Smooth muscle cell (in vitro differentiated cells): ENCODE data around the gene MYO16. TPM values are rescaled to one million over a fixed set of nuclear protein-coding genes. Genes with fewer than 3 reads are reported as not detected.

Experiments used
- DNase-seq: peaks from one replicate; lab custom pipeline; 2025; ENCODE audit not compliant: unreplicated experiment; lab: John Stamatoyannopoulos, UW
- H2AFZ ChIP-seq: fragments of 200-600 bp; sonication (generic); 2 replicates; pipeline ENCODE4 v1.6.0; 2016; ENCODE audit warnings: antibody characterized with exemption, low read depth, mild to moderate bottlenecking
- H3F3A ChIP-seq: fragments of 200-600 bp; sonication (generic); 2 replicates; pipeline ENCODE4 v1.6.0; 2017; ENCODE audit warnings: antibody characterized with exemption, low read depth
- H3K27ac ChIP-seq: fragments of 200-600 bp; sonication (generic); 2 replicates; pipeline ENCODE4 v1.5.1; 2016; ENCODE audit warnings: low read depth, mild to moderate bottlenecking
- H3K27me3 ChIP-seq: fragments of 200-600 bp; sonication (generic); 2 replicates; pipeline ENCODE4 v1.6.1; 2016; ENCODE audit warnings: low read depth, mild to moderate bottlenecking
- H3K36me3 ChIP-seq: fragments of 200-600 bp; sonication (generic); 2 replicates; pipeline ENCODE4 v1.5.1; 2016; ENCODE audit warnings: low read depth
- H3K4me1 ChIP-seq: fragments of 200-600 bp; sonication (generic); 2 replicates; pipeline ENCODE4 v1.5.1; 2016; ENCODE audit warnings: low read depth
- H3K4me2 ChIP-seq: fragments of 200-600 bp; sonication (generic); 2 replicates; pipeline ENCODE4 v1.6.0; 2016; ENCODE audit warnings: mild to moderate bottlenecking
- H3K4me3 ChIP-seq: fragments of 200-600 bp; sonication (generic); 2 replicates; pipeline ENCODE4 v1.5.1; 2016; ENCODE audit warnings: mild to moderate bottlenecking
- H3K79me2 ChIP-seq: fragments of 200-600 bp; sonication (generic); 2 replicates; pipeline ENCODE4 v1.6.0; 2016; ENCODE audit warnings: low read depth, mild to moderate bottlenecking
- H3K9ac ChIP-seq: fragments of 200-600 bp; sonication (generic); 2 replicates; pipeline ENCODE4 v1.6.0; 2016; ENCODE audit warnings: low read depth
- H3K9me3 ChIP-seq: fragments of 200-600 bp; sonication (generic); replicated peaks from 2 replicates; pipeline ENCODE4 v1.5.1; 2016; ENCODE audit warnings: low read depth
- H4K20me1 ChIP-seq: fragments of 200-600 bp; sonication (generic); 2 replicates; pipeline ENCODE4 v1.6.0; 2016; ENCODE audit warnings: low read depth
- CTCF ChIP-seq: fragments of 200-600 bp; sonication (generic); IDR thresholded peaks from 2 replicates; pipeline ENCODE4 v1.5.1; 2017; ENCODE audit warnings: borderline replicate concordance, mild to moderate bottlenecking, antibody characterized with exemption; ENCODE audit not compliant: insufficient read depth, poor library complexity, severe bottlenecking
- WGBS: methylation state at CpG from one replicate; pipeline ENCODE4 v1.1.7; 2016; ENCODE audit warnings: low lambda C conversion rate; 5-methylcytosine and 5-hydroxymethylcytosine counted together
- polyA plus RNA-seq: library from polyadenylated mRNA; unstranded; fragments of >200 nt; fragmentation: Nextera tagmentation; extraction: Ambion mirVana; gene quantifications from 2 replicates; pipeline ENCODE4 v1.2.1, GENCODE V29; 2016
- total RNA-seq: library from RNA; depleted of rRNA; stranded (reverse); fragments of >200 nt; gene quantifications from 2 replicates; pipeline ENCODE4 v1.2.3, GENCODE V29; 2014

The MYO16 gene
- total and polyA plus RNA-seq, 2 experiments from 2014 or later = not detected

GRCh38 chr13:108786456-108787200, 157.2 kb downstream of the MYO16 start:
- Histone ChIP-seq H3K9ac (no peak overlapping the region), H3K4me2 (no peak overlapping the region), H2AFZ (no peak overlapping the region), H3K4me3 (no peak overlapping the region), H4K20me1 (no peaks in the 10 kb centered on the region), H3K27me3 (no peaks in the 10 kb centered on the region), H3K36me3 (no peaks in the 10 kb centered on the region), H3K4me1 (no peaks in the 10 kb centered on the region), H3K27ac (no peak overlapping the region), H3K79me2 (no peaks in the 10 kb centered on the region), H3K9me3 (no peaks in the 10 kb centered on the region), H3F3A (no peaks in the 10 kb centered on the region)
- DNase-seq = no peak
- no peak for TF ChIP-seq CTCF
- 72% methylated on average over 11 of the region's 11 CpGs for WGBS

- Histone ChIP-seq H3K36me3 (no peaks in the 10 kb centered on the region), H4K20me1 (no peaks in the 10 kb centered on the region), H3K4me3 (no peak overlapping the region), H3K27ac (no peak overlapping the region), H3K9me3 (no peaks in the 10 kb centered on the region), H3K4me1 (no peaks in the 10 kb centered on the region), H3F3A (no peaks in the 10 kb centered on the region), H3K9ac (no peak overlapping the region), H3K79me2 (no peaks in the 10 kb centered on the region), H2AFZ (no peak overlapping the region), H3K27me3 (no peaks in the 10 kb centered on the region), H3K4me2 (no peak overlapping the region)
- 81% methylated on average over 14 of the region's 14 CpGs for WGBS
- no peak for DNase-seq
- no peak for TF ChIP-seq CTCF
These were observed 158.4 kb downstream of the MYO16 start for GRCh38 chr13:108787700-108788414.

- Histone ChIP-seq H3K4me2 (no peak overlapping the region), H3K27me3 (no peaks in the 10 kb centered on the region), H3K79me2 (no peaks in the 10 kb centered on the region), H3K4me3 (no peak overlapping the region), H3K9ac (no peak overlapping the region), H3K4me1 (no peaks in the 10 kb centered on the region), H3K36me3 (no peaks in the 10 kb centered on the region), H3F3A (no peaks in the 10 kb centered on the region), H2AFZ (no peak overlapping the region), H4K20me1 (no peaks in the 10 kb centered on the region), H3K9me3 (no peaks in the 10 kb centered on the region), H3K27ac (no peak overlapping the region)
- WGBS = 92% methylated on average over 2 of the region's 2 CpGs
- DNase-seq = no peak
- no peak for TF ChIP-seq CTCF
These were observed 160.1 kb downstream of the MYO16 start for GRCh38 chr13:108789476-108789875.
